ENCODE results near the gene OR7C1. TPM values are rescaled to one million over a fixed set of nuclear protein-coding genes. Genes with fewer than 3 reads are reported as not detected.

OR7C1 gene
- total and polyA plus RNA-seq, 2 experiments from 2014 or later, result 0.03 TPM; not detected in 1

GRCh38 chr19:14767466-14767971 lies 67.5 kb downstream of the OR7C1 start:
- no peaks in the 10 kb centered on the region for H3K4me1 ChIP-seq (ENCODE audit: insufficient read depth)
- Mint-ChIP-seq H3K4me3 (no peak overlapping the region), H3K4me1 (no peaks in the 10 kb centered on the region), H3K9me3 (peaks cover 13% of the 10 kb centered on the region), H3K27me3 (ENCODE audit: insufficient read depth, low read depth, poor library complexity) (peaks cover 9% of the 10 kb centered on the region), H3K36me3 (ENCODE audit: low read depth) (peaks cover 40% of the 10 kb centered on the region), H3K27ac (no peak overlapping the region)
- no peaks in the 10 kb centered on the region for H4K20me1 ChIP-seq (replicated peaks; ENCODE audit: insufficient read depth)
- DNase-seq (ENCODE audit: low spot score) (no peak), ATAC-seq (no peak)
- TF ChIP-seq JUNB (IDR thresholded peaks at IDR 0.05; ENCODE audit: unreplicated experiment) (no peak), STAT1 (IDR thresholded peaks at IDR 0.05; ENCODE audit: unreplicated experiment) (no peak), NANOG (IDR thresholded peaks at IDR 0.05; ENCODE audit: borderline replicate concordance) (no peak), ETS1 (IDR thresholded peaks at IDR 0.05) (no peak), REST (IDR thresholded peaks at IDR 0.05; ENCODE audit: unreplicated experiment) (no peak), CREB1 (CRISPR knock-in tag; IDR thresholded peaks at IDR 0.05; ENCODE audit: low read depth) (no peak), EZH2 (IDR thresholded peaks at IDR 0.05; ENCODE audit: low read depth, unreplicated experiment) (no peak), ZNF114 (CRISPR knock-in tag; IDR thresholded peaks at IDR 0.05) (no peak), ZNF331 (CRISPR knock-in tag; IDR thresholded peaks at IDR 0.05; ENCODE audit: low read depth) (no peak), EZH2phosphoT487 (IDR thresholded peaks at IDR 0.05; ENCODE audit: unreplicated experiment) (no peak), POLR2AphosphoS5 (IDR thresholded peaks at IDR 0.05; ENCODE audit: low read depth) (no peak)
- TF ChIP-seq, protein P1, sequence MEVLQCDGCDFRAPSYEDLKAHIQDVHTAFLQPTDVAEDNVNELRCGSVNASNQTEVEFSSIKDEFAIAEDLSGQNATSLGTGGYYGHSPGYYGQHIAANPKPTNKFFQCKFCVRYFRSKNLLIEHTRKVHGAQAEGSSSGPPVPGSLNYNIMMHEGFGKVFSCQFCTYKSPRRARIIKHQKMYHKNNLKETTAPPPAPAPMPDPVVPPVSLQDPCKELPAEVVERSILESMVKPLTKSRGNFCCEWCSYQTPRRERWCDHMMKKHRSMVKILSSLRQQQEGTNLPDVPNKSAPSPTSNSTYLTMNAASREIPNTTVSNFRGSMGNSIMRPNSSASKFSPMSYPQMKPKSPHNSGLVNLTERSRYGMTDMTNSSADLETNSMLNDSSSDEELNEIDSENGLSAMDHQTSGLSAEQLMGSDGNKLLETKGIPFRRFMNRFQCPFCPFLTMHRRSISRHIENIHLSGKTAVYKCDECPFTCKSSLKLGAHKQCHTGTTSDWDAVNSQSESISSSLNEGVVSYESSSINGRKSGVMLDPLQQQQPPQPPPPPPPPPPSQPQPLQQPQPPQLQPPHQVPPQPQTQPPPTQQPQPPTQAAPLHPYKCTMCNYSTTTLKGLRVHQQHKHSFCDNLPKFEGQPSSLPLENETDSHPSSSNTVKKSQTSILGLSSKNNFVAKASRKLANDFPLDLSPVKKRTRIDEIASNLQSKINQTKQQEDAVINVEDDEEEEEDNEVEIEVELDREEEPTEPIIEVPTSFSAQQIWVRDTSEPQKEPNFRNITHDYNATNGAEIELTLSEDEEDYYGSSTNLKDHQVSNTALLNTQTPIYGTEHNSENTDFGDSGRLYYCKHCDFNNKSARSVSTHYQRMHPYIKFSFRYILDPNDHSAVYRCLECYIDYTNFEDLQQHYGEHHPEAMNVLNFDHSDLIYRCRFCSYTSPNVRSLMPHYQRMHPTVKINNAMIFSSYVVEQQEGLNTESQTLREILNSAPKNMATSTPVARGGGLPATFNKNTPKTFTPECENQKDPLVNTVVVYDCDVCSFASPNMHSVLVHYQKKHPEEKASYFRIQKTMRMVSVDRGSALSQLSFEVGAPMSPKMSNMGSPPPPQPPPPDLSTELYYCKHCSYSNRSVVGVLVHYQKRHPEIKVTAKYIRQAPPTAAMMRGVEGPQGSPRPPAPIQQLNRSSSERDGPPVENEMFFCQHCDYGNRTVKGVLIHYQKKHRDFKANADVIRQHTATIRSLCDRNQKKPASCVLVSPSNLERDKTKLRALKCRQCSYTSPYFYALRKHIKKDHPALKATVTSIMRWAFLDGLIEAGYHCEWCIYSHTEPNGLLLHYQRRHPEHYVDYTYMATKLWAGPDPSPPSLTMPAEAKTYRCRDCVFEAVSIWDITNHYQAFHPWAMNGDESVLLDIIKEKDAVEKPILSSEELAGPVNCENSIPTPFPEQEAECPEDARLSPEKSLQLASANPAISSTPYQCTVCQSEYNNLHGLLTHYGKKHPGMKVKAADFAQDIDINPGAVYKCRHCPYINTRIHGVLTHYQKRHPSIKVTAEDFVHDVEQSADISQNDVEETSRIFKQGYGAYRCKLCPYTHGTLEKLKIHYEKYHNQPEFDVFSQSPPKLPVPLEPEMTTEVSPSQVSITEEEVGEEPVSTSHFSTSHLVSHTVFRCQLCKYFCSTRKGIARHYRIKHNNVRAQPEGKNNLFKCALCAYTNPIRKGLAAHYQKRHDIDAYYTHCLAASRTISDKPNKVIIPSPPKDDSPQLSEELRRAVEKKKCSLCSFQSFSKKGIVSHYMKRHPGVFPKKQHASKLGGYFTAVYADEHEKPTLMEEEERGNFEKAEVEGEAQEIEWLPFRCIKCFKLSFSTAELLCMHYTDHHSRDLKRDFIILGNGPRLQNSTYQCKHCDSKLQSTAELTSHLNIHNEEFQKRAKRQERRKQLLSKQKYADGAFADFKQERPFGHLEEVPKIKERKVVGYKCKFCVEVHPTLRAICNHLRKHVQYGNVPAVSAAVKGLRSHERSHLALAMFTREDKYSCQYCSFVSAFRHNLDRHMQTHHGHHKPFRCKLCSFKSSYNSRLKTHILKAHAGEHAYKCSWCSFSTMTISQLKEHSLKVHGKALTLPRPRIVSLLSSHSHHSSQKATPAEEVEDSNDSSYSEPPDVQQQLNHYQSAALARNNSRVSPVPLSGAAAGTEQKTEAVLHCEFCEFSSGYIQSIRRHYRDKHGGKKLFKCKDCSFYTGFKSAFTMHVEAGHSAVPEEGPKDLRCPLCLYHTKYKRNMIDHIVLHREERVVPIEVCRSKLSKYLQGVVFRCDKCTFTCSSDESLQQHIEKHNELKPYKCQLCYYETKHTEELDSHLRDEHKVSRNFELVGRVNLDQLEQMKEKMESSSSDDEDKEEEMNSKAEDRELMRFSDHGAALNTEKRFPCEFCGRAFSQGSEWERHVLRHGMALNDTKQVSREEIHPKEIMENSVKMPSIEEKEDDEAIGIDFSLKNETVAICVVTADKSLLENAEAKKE (CRISPR knock-in tag; IDR thresholded peaks at IDR 0.05), result no peak
- TF ChIP-seq, protein P2, sequence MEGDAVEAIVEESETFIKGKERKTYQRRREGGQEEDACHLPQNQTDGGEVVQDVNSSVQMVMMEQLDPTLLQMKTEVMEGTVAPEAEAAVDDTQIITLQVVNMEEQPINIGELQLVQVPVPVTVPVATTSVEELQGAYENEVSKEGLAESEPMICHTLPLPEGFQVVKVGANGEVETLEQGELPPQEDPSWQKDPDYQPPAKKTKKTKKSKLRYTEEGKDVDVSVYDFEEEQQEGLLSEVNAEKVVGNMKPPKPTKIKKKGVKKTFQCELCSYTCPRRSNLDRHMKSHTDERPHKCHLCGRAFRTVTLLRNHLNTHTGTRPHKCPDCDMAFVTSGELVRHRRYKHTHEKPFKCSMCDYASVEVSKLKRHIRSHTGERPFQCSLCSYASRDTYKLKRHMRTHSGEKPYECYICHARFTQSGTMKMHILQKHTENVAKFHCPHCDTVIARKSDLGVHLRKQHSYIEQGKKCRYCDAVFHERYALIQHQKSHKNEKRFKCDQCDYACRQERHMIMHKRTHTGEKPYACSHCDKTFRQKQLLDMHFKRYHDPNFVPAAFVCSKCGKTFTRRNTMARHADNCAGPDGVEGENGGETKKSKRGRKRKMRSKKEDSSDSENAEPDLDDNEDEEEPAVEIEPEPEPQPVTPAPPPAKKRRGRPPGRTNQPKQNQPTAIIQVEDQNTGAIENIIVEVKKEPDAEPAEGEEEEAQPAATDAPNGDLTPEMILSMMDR (conservative IDR thresholded peaks at IDR 0.05; ENCODE audit: low read depth in 2 of 2), result no peak
- no peaks in the 10 kb centered on the region for H3K79me2 ChIP-seq (replicated peaks; ENCODE audit: insufficient read depth)
- no peak overlapping the region for H3K27ac ChIP-seq (ENCODE audit: low read depth)
- H2AFZ ChIP-seq, result no peak overlapping the region
- no peaks in the 10 kb centered on the region for H3K36me3 ChIP-seq (ENCODE audit: insufficient read depth)
- no peaks in the 10 kb centered on the region for H3K27me3 ChIP-seq (ENCODE audit: insufficient read depth)
- H3K4me3 ChIP-seq, result no peak overlapping the region
- H3F3A ChIP-seq (replicated peaks; ENCODE audit: low read depth), result no peaks in the 10 kb centered on the region
- H3K9me2 ChIP-seq (ENCODE audit: insufficient read depth), result no peaks in the 10 kb centered on the region
- no peak overlapping the region for H3K4me2 ChIP-seq

All from GM23338 (cell line).